ENCODE data around the gene TMEM184A.
A peak's percentile ranks its signal among the peaks of the same experiment; 100 is the strongest.

Gene TMEM184A

DNA sequence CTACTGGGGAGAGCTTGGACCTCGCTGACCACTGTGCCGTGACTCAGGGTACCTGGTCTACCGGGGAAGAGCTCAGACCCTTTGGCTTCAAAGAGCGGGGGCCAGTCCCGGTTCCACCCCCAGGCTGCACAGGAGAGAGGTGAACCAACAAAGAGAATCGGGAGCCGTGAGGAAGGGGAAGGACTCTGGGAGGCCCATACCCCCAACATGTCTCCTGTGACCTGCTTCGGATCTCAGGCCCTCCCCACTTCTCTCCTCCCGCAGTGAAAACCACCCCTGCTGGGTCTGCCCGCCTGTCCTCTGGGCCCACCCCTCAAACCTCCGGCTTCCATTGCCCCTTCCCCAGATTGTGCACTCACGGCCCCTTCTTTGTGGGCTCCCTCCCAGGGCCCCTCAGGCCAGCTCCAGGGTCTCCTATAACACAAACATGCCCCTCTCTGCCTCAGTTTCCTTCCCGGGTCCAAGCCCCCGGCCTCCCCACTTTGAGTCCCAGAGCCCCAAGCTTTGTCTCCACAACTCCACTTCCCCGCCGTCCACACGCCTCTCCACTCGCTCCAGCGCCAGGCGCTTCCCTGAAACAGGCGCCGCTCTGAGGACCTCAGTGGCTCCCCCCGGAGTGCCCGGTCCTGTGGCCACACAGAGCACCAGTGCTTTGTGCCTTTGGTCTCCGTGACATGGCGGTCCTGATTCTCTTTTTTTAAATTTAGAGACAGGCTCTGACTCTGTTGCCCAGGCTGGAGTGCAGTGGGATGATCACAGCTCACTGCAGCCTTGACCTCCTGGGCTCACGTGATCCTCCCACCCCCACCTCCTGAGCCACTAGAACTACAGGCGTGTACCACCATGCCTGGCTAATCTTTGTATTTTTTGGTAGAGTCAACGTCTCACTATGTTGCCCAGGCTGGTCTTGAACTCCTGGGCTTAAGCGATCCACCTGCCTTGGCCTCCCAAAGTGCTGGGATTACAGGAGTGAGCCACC lies 44.3 kb downstream of the TMEM184A start:
- in situ Hi-C loops (cut with MboI; ENCODE audit: low pct_unique_long_range_greater_than_20kb, low sequenced_read_pairs, unreplicated experiment), result no loop called here
- TF ChIP-seq, protein P1, sequence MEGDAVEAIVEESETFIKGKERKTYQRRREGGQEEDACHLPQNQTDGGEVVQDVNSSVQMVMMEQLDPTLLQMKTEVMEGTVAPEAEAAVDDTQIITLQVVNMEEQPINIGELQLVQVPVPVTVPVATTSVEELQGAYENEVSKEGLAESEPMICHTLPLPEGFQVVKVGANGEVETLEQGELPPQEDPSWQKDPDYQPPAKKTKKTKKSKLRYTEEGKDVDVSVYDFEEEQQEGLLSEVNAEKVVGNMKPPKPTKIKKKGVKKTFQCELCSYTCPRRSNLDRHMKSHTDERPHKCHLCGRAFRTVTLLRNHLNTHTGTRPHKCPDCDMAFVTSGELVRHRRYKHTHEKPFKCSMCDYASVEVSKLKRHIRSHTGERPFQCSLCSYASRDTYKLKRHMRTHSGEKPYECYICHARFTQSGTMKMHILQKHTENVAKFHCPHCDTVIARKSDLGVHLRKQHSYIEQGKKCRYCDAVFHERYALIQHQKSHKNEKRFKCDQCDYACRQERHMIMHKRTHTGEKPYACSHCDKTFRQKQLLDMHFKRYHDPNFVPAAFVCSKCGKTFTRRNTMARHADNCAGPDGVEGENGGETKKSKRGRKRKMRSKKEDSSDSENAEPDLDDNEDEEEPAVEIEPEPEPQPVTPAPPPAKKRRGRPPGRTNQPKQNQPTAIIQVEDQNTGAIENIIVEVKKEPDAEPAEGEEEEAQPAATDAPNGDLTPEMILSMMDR (IDR thresholded peaks at IDR 0.05; ENCODE audit: extremely low read depth, insufficient read depth, missing control alignments), result no peak

DNA sequence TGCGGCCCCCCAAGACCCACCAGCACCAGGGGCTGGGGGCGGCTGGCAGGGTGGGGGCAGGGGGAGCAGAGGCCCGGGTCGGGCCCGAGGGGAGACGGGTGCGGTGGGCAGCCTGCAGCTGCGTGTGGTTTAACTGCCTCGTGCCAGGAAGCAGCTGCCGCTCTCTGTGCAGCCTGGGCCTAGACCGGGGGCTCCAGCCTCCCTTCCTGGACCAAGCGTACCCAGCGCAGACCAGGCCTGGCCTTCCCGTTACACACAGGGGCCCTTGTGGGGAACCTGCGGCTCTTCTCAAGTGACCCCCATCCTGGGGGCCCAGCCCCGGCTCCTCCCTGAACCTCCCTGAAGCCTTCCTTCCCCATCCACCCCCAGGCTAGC lies 45.2 kb downstream of the TMEM184A start:
- in situ Hi-C loops (cut with MboI; ENCODE audit: low pct_unique_long_range_greater_than_20kb, low sequenced_read_pairs, unreplicated experiment), result no loop called here
- no peak for DNase-seq (ENCODE audit: low spot score)
- TF ChIP-seq, protein P1 (IDR thresholded peaks at IDR 0.05; ENCODE audit: extremely low read depth, insufficient read depth, missing control alignments), result no peak

More for the DNA sequence above, 44.3 kb downstream of the TMEM184A start:
- no peak for DNase-seq (ENCODE audit: low spot score)

DNA sequence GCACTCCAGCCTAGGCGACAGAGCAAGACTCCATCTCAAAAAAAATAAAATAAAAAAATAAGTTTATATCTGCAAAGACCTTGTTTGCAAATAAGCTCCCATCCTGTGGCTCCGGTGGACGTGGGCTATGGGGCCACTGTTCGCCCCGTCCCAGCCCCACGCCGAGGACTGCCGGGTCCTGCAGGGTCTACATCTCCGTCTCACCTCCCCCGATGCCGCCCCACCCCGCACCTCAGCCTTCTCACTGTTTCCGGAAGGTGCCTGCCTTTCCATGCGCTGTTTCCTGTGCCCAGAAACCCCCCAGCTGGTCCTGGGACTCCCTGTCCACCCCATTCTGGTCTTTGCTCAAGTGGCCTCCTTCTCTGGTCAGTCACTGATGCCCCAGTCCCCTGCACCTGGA lies 46.8 kb downstream of the TMEM184A start:
- in situ Hi-C loops (cut with MboI; ENCODE audit: low pct_unique_long_range_greater_than_20kb, low sequenced_read_pairs, unreplicated experiment), result no loop called here
- DNase-seq (ENCODE audit: low spot score), result no peak
- TF ChIP-seq, protein P1 (IDR thresholded peaks at IDR 0.05; ENCODE audit: extremely low read depth, insufficient read depth, missing control alignments), result no peak

DNA sequence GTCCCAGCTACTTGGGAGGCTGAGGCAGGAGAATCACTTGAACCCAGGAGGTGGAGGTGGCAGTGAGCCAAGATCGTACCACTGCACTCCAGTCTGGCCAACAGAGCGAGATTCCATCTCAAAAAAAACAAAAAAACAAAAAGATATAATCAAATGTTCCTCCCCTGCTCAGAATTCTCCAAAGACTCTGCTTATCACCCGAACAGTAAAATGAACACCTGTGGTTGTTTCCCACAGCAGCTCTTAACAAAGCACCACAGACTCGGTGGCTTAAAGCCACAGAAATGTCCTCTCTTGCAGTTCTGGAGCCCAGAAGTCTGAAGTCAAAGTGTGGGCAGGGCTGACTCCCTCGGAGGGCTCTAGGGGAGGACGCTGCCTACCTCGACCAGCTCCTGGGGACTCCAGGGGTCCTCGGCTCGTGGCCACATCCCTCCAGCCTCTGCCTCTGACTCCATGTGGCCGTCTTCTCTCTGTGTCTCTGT lies 47.7 kb downstream of the TMEM184A start:
- no peak for DNase-seq (ENCODE audit: low spot score)
- TF ChIP-seq, protein P1 (IDR thresholded peaks at IDR 0.05; ENCODE audit: extremely low read depth, insufficient read depth, missing control alignments), result no peak
- in situ Hi-C loops (cut with MboI; ENCODE audit: low pct_unique_long_range_greater_than_20kb, low sequenced_read_pairs, unreplicated experiment), result no loop called here

DNA sequence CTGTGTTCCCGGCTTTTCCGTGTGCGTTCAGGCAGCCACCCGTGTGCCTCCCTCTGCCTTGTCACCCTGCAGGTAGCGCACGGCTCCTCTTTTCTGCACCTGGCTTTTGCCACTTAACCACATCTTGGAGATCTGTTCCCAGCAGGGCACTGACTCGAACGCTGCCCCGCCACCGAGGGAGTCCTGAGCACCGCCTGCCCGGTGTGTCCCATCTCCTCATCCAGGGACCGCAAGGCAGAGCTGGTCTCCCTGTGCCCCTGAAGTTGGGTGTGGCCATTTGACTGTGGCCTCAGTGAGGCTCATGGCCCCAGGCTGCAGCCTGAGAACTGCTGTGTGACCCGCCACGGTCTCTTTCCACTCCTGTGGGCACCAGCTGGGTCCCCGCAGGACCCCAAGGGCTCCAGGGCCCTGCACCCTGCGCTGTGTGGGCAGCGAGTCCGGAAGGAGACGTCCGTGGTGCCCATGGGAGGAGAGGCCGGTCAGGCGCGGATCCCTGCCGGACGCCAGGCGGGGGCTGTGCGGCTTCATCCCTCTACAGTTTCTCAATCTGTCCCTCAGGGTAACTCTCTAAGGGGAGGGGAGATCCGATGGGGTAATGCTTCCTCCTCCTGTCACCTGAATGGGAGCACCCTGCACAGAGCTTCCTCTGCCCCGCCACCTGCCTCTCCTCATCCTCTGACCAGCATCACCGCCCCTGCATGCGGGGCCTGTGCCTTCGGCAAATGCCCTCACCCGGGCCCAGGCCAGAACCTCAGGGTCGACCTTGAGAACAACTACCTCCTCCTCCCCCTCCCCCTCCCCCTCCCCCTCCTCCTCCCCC lies 50.1 kb downstream of the TMEM184A start:
- peak; percentile 61 for DNase-seq (ENCODE audit: low spot score)
- in situ Hi-C loops (cut with MboI; ENCODE audit: low pct_unique_long_range_greater_than_20kb, low sequenced_read_pairs, unreplicated experiment), result no loop called here
- TF ChIP-seq, protein P1 (IDR thresholded peaks at IDR 0.05; ENCODE audit: extremely low read depth, insufficient read depth, missing control alignments), result no peak

Data from GM13977 (cell line).